ENCODE data around the gene IMMP2L.

The IMMP2L gene

DNA sequence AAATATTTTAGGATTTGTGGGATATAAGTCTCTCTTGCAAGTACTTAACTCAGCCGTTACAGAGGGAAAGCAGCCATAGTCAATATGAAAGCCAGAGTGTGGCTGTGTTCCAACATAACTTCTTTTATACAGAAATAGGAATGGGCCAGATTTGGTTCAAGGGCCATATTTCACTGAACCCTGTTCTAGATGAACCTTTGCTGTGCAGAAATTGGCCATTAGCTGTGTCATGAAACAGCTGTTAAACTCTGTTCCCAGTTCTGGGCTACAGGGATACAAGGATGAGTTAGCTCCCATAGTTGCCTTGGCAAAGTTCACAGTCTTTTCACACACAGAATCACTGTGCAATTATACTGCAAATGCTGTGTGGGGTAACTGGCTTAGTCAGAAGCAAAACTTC, 685.3 kb downstream of the IMMP2L start:
- H3K4me3 ChIP-seq (replicated peaks; ENCODE audit: low read depth, low read length): no peak overlapping the region
- TF ChIP-seq, protein P1, sequence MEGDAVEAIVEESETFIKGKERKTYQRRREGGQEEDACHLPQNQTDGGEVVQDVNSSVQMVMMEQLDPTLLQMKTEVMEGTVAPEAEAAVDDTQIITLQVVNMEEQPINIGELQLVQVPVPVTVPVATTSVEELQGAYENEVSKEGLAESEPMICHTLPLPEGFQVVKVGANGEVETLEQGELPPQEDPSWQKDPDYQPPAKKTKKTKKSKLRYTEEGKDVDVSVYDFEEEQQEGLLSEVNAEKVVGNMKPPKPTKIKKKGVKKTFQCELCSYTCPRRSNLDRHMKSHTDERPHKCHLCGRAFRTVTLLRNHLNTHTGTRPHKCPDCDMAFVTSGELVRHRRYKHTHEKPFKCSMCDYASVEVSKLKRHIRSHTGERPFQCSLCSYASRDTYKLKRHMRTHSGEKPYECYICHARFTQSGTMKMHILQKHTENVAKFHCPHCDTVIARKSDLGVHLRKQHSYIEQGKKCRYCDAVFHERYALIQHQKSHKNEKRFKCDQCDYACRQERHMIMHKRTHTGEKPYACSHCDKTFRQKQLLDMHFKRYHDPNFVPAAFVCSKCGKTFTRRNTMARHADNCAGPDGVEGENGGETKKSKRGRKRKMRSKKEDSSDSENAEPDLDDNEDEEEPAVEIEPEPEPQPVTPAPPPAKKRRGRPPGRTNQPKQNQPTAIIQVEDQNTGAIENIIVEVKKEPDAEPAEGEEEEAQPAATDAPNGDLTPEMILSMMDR (IDR thresholded peaks at IDR 0.05; ENCODE audit: low read length, missing control alignments): no peak
- no peak for DNase-seq (ENCODE audit: low read depth)

DNA sequence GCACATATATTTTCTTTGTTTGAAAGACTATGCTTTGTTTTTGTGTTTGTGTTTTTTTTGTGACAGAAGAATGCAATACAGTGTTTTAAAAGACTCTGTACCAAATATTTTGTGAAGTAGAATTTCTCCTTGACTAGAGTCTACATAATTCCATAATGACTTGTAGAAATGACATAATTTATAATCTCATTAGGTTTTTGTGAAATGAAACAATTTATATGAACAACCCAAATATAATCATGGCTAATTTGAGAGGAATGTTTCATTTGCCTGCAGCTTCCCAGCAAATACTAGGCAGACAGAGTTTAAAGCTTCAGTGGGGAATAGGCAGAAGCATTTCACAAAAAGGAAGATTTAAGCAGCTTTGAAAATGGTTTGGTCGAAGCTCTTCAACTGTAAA, 686.9 kb downstream of the IMMP2L start:
- TF ChIP-seq, protein P1 (IDR thresholded peaks at IDR 0.05; ENCODE audit: low read length, missing control alignments): no peak
- no peak overlapping the region for H3K4me3 ChIP-seq (replicated peaks; ENCODE audit: low read depth, low read length)
- no peak for DNase-seq (ENCODE audit: low read depth)

DNA sequence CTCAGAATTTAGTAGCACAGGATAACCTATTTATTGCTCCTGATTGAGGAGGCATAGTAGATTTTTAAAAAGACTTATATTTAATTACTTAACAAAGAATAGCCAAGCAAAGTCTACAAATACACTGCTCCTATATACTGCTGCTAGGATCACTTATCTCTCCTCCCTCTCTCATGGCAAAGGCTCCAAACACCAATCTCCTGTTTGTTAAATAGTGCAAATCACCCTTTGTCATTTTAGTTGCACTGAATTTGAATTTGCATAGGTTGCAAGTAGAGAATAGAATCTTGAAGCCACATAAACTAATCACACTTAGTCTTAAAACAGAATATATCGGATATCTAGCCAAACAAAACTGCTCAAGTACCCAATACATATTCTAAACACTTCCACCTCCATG, 690.4 kb downstream of the IMMP2L start:
- TF ChIP-seq, protein P1 (IDR thresholded peaks at IDR 0.05; ENCODE audit: low read length, missing control alignments): no peak
- H3K4me3 ChIP-seq (replicated peaks; ENCODE audit: low read depth, low read length): no peak overlapping the region
- DNase-seq (ENCODE audit: low read depth): no peak

DNA sequence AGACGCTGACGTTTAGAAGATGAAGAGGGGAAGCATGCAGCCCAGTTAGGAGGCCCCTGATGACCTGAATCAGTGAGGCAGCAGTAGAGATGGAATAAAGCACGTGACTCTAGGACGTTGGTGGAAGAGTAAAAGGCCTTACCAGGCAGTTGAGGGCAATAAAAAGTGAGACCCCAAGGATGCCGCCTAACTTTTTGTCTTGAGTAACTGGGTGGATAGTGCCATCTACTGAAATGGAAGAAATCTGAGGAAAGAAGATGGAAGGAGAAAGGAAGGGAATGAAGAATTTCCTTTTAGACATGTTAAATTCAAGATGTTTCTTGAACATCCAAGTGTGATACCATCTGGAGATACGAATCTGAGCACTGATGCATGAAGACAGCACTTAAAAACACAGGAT, 691.4 kb downstream of the IMMP2L start:
- DNase-seq (ENCODE audit: low read depth): no peak
- TF ChIP-seq, protein P1 (IDR thresholded peaks at IDR 0.05; ENCODE audit: low read length, missing control alignments): no peak
- H3K4me3 ChIP-seq (replicated peaks; ENCODE audit: low read depth, low read length): no peak overlapping the region

DNA sequence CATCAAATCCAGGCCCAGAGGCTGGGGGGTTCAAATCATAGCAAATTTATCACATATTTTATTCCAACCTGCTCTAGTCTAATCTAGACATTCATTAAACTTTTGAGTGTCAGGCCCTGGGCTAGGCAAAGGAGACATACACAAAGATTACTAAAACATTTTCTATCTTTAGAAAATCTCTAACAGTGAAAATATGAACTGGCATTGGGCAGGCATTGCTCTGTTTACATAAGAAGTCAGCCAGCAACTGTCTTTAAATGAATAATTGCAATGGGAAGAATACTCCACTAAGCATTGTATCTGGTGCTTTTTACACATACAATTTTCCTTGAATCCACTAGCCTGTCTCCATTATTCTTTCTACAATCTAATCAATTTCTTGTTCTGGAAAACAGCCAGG, 693.8 kb downstream of the IMMP2L start:
- H3K4me3 ChIP-seq (replicated peaks; ENCODE audit: low read depth, low read length): no peak overlapping the region
- TF ChIP-seq, protein P1 (IDR thresholded peaks at IDR 0.05; ENCODE audit: low read length, missing control alignments): no peak
- DNase-seq (ENCODE audit: low read depth): no peak

DNA sequence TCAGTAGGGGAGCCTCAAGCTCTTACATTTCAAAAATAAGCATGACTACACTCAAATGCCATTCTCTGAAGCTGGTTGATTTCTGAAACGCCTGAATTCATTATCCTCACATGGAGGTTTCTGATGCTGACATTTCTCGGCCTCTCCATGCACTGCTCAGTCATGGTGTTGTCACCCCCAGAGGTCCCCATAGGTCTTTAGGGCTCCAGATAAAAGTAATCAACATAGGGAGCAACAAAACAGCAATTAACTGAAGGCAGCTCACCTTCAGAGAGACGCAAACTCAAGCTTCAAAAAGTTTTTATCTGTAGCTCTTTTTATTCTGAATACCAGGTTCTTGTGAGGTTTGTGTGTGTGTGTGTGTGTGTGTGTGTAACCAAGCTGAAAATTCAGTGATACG, 694.5 kb downstream of the IMMP2L start:
- TF ChIP-seq, protein P1 (IDR thresholded peaks at IDR 0.05; ENCODE audit: low read length, missing control alignments): no peak
- no peak overlapping the region for H3K4me3 ChIP-seq (replicated peaks; ENCODE audit: low read depth, low read length)
- DNase-seq (ENCODE audit: low read depth): no peak

DNA sequence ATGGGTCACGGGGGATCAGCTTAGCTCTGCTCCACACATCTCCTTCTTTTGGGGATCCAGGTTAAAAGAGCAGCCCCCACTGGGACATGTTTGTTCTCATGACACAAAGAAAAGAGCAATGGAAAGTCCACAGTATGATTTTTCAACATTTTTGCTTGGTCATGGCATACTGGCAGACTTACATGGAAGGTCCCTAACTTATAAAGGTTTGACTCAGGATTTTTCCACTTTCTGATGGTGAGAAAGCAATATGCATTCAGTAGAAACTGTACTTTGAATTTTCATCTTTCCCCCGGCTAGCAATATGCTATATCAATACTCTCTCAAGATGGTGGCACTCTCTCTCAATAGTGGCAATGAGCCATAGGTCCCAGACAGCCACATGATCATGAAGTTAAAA, 699.0 kb downstream of the IMMP2L start:
- TF ChIP-seq, protein P1 (IDR thresholded peaks at IDR 0.05; ENCODE audit: low read length, missing control alignments): no peak
- no peak overlapping the region for H3K4me3 ChIP-seq (replicated peaks; ENCODE audit: low read depth, low read length)
- DNase-seq (ENCODE audit: low read depth): no peak

Measured in fibroblast of pulmonary artery (primary cell).